Testis (tissue), 2 donors: Measurements from ENCODE around the gene GOLPH3.

ENCODE experiments used
- POLR2A ChIP-seq: fragments of 450-650 bp; IDR thresholded peaks from one replicate; pipeline ENCODE4 v1.6.1; 2017; ENCODE audit warnings: antibody characterized with exemption, mild to moderate bottlenecking, moderate library complexity
- TF ChIP-seq, protein P1 (sequence below), 3 experiments: fragments of 450-650 bp in 2 of 3; fragments of 200-600 bp in 1 of 3; sonication (generic) in 1 of 3; IDR thresholded peaks; one replicate each; pipeline ENCODE4 v1.5.1; 2016 to 2019; ENCODE audit warnings: antibody characterized with exemption in 3 of 3, mild to moderate bottlenecking in 2 of 3, moderate library complexity in 1 of 3

GRCh38 chr5:32202394-32202793 is 28.3 kb upstream of the GOLPH3 start:
- TF ChIP-seq, protein P1, sequence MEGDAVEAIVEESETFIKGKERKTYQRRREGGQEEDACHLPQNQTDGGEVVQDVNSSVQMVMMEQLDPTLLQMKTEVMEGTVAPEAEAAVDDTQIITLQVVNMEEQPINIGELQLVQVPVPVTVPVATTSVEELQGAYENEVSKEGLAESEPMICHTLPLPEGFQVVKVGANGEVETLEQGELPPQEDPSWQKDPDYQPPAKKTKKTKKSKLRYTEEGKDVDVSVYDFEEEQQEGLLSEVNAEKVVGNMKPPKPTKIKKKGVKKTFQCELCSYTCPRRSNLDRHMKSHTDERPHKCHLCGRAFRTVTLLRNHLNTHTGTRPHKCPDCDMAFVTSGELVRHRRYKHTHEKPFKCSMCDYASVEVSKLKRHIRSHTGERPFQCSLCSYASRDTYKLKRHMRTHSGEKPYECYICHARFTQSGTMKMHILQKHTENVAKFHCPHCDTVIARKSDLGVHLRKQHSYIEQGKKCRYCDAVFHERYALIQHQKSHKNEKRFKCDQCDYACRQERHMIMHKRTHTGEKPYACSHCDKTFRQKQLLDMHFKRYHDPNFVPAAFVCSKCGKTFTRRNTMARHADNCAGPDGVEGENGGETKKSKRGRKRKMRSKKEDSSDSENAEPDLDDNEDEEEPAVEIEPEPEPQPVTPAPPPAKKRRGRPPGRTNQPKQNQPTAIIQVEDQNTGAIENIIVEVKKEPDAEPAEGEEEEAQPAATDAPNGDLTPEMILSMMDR (IDR thresholded peaks at IDR 0.05): no peak
- TF ChIP-seq POLR2A: no peak
